SU-DHL-6 (cell line): ENCODE measurements around the gene FXYD4.
"Not testable (repeated sequence)": the region's sequence is repeated elsewhere in the genome, so short reads cannot be mapped to it uniquely, and the experiment has no call there.

Experiments
- H2AFZ ChIP-seq: fragments of 200-600 bp; sonication (generic); 2 replicates; pipeline ENCODE4 v1.6.1; 2014; ENCODE audit warnings: low read depth, mild to moderate bottlenecking, moderate library complexity, mixed read lengths, antibody characterized with exemption, low read length; ENCODE audit not compliant: severe bottlenecking
- H3F3A ChIP-seq: fragments of 200-600 bp; shearing (Covaris generic); 2 replicates; pipeline ENCODE4 v1.6.0; 2016; ENCODE audit warnings: antibody characterized with exemption, mild to moderate bottlenecking; ENCODE audit not compliant: insufficient read depth
- H3K27ac ChIP-seq: fragments of 200-600 bp; sonication (generic); 2 replicates; pipeline ENCODE4 v1.5.1; 2016; ENCODE audit warnings: low read depth, mild to moderate bottlenecking, low read length, moderate library complexity, mixed read lengths
- H3K27me3 ChIP-seq: fragments of 200-600 bp; sonication (generic), shearing (Covaris generic); 2 replicates; pipeline ENCODE4 v1.6.0; 2014; ENCODE audit warnings: mild to moderate bottlenecking, low read length
- H3K36me3 ChIP-seq: fragments of 200-600 bp; sonication (generic); 2 replicates; pipeline ENCODE4 v1.6.1; 2014; ENCODE audit warnings: mild to moderate bottlenecking, low read length, mixed read lengths
- H3K4me2 ChIP-seq: fragments of 300-600, 200-600 bp; shearing (Covaris generic), sonication (generic); 2 replicates; pipeline ENCODE4 v1.6.0; 2014; ENCODE audit warnings: low read length, low read depth, mild to moderate bottlenecking; ENCODE audit not compliant: poor library complexity, severe bottlenecking
- H3K4me3 ChIP-seq: fragments of 200-600 bp; sonication (generic); 2 replicates; pipeline ENCODE4 v1.5.1; 2014; ENCODE audit warnings: antibody characterized with exemption, low read length, mild to moderate bottlenecking, mixed read lengths; ENCODE audit not compliant: insufficient read depth, poor library complexity, severe bottlenecking
- H3K79me2 ChIP-seq: fragments of 200-600 bp; sonication (generic); 2 replicates; pipeline ENCODE4 v1.6.1; 2014; ENCODE audit warnings: mild to moderate bottlenecking, low read length, moderate library complexity; ENCODE audit not compliant: insufficient read depth
- H3K9ac ChIP-seq: fragments of 200-600 bp; sonication (generic); 2 replicates; pipeline ENCODE4 v1.7.0; 2014; ENCODE audit warnings: mild to moderate bottlenecking, low read length
- H3K9me2 ChIP-seq: fragments of 200-600 bp; sonication (generic); replicated peaks from 2 replicates; pipeline ENCODE4 v1.6.1; 2014; ENCODE audit warnings: low read length; ENCODE audit not compliant: insufficient read depth
- H3K9me3 ChIP-seq: fragments of 200-600 bp; sonication (generic); 2 replicates; pipeline ENCODE4 v1.6.1; 2014; ENCODE audit warnings: low read length, mixed read lengths; ENCODE audit not compliant: insufficient read depth
- H4K20me1 ChIP-seq: fragments of 200-600 bp; sonication (generic); 2 replicates; pipeline ENCODE4 v1.6.1; 2014; ENCODE audit warnings: low read depth, mild to moderate bottlenecking, antibody characterized with exemption, low read length, moderate library complexity, mixed read lengths
- CTCF ChIP-seq: fragments of 200-600 bp; sonication (generic); IDR thresholded peaks from one replicate; pipeline ENCODE4 v1.5.1; 2017; ENCODE audit warnings: antibody characterized with exemption, mild to moderate bottlenecking, low read length, moderate library complexity; ENCODE audit not compliant: insufficient read depth, poor library complexity, severe bottlenecking
- EZH2phosphoT487 ChIP-seq: fragments of 200-600 bp; sonication (generic), shearing (Covaris generic); conservative IDR thresholded peaks from 2 replicates; pipeline ENCODE4 v1.6.1; 2018; ENCODE audit warnings: mild to moderate bottlenecking, antibody characterized with exemption, low read length, moderate library complexity, mixed read lengths

FXYD4 gene

GRCh38 chr10:43323245-43323644 is 48.2 kb upstream of the FXYD4 start:
- H3K27ac ChIP-seq: no peak overlapping the region
- H3K4me3 ChIP-seq: no peak overlapping the region
- H3K9me2 ChIP-seq: no peaks in the 10 kb centered on the region

GRCh38 chr10:43324876-43325275 is 46.6 kb upstream of the FXYD4 start:
- no peak overlapping the region for H2AFZ ChIP-seq
- no peak overlapping the region for H3K4me3 ChIP-seq
- no peak for TF ChIP-seq EZH2phosphoT487
- TF ChIP-seq CTCF: no peak
- no peaks in the 10 kb centered on the region for H3F3A ChIP-seq
- H4K20me1 ChIP-seq: no peaks in the 10 kb centered on the region
- no peak overlapping the region for H3K27ac ChIP-seq
- H3K9me3 ChIP-seq: no peaks in the 10 kb centered on the region
- no peak overlapping the region for H3K9ac ChIP-seq
- no peaks in the 10 kb centered on the region for H3K36me3 ChIP-seq
- no peaks in the 10 kb centered on the region for H3K79me2 ChIP-seq
- H3K9me2 ChIP-seq: no peaks in the 10 kb centered on the region
- H3K4me2 ChIP-seq: no peak overlapping the region
- no peaks in the 10 kb centered on the region for H3K27me3 ChIP-seq

More at GRCh38 chr10:43323245-43323644, 48.2 kb upstream of the FXYD4 start:
- no peaks in the 10 kb centered on the region for H3K27me3 ChIP-seq
- no peaks in the 10 kb centered on the region for H3K9me3 ChIP-seq
- H3K79me2 ChIP-seq: no peaks in the 10 kb centered on the region
- H2AFZ ChIP-seq: no peak overlapping the region
- TF ChIP-seq EZH2phosphoT487: no peak
- TF ChIP-seq CTCF: no peak
- H3K36me3 ChIP-seq: no peaks in the 10 kb centered on the region
- no peaks in the 10 kb centered on the region for H3F3A ChIP-seq
- H3K4me2 ChIP-seq: no peak overlapping the region
- no peaks in the 10 kb centered on the region for H4K20me1 ChIP-seq
- H3K9ac ChIP-seq: no peak overlapping the region

- no peak overlapping the region for H3K4me3 ChIP-seq
- H3K9me2 ChIP-seq: no peaks in the 10 kb centered on the region
- H3K27me3 ChIP-seq: no peaks in the 10 kb centered on the region
- H3K4me2 ChIP-seq: no peak overlapping the region
- no peak for TF ChIP-seq EZH2phosphoT487
- H3K36me3 ChIP-seq: no peaks in the 10 kb centered on the region
- H3K9ac ChIP-seq: no peak overlapping the region
- no peak overlapping the region for H3K27ac ChIP-seq
- no peaks in the 10 kb centered on the region for H4K20me1 ChIP-seq
- H3K79me2 ChIP-seq: no peaks in the 10 kb centered on the region
- no peaks in the 10 kb centered on the region for H3K9me3 ChIP-seq
- H2AFZ ChIP-seq: no peak overlapping the region
- H3F3A ChIP-seq: no peaks in the 10 kb centered on the region
Measured at GRCh38 chr10:43327171-43327570, 44.3 kb upstream of the FXYD4 start.

DNA sequence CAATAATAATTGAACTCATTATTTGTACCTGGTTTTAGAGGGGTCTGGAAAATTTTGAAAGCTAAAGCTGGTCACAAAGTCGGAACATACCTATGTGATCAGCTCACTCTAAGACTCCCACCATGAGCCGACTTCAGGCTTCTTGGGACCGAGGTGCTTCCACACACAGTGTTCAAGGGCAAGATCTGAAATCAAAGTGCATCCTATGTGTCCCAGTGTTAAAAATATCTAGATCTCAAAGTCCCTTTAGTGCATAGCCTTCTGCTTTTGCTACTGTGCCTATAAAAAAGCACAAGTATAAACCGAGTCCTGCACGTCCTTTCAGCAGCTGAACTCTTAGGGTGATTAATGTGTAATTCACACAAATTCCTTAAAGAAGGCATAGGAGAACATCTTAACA is 43.5 kb upstream of the FXYD4 start:
- H3K27ac ChIP-seq: no peak overlapping the region
- no peaks in the 10 kb centered on the region for H3K27me3 ChIP-seq
- TF ChIP-seq EZH2phosphoT487: no peak
- H3K4me3 ChIP-seq: no peak overlapping the region
- no peaks in the 10 kb centered on the region for H3K79me2 ChIP-seq
- no peak overlapping the region for H2AFZ ChIP-seq
- no peaks in the 10 kb centered on the region for H4K20me1 ChIP-seq
- no peaks in the 10 kb centered on the region for H3F3A ChIP-seq
- H3K9me3 ChIP-seq: no peaks in the 10 kb centered on the region
- H3K36me3 ChIP-seq: no peaks in the 10 kb centered on the region
- H3K9ac ChIP-seq: no peak overlapping the region
- no peaks in the 10 kb centered on the region for H3K9me2 ChIP-seq
- H3K4me2 ChIP-seq: no peak overlapping the region

GRCh38 chr10:43328810-43329209 is 42.6 kb upstream of the FXYD4 start:
- not testable (repeated sequence) for H3K9me2 ChIP-seq, H3F3A ChIP-seq, H3K79me2 ChIP-seq, H3K27me3 ChIP-seq, H3K4me2 ChIP-seq, H3K27ac ChIP-seq, H3K4me3 ChIP-seq, H3K9me3 ChIP-seq, H3K9ac ChIP-seq, H3K36me3 ChIP-seq, H4K20me1 ChIP-seq, H2AFZ ChIP-seq

- H4K20me1 ChIP-seq, H3K9me2 ChIP-seq, H3K9me3 ChIP-seq, H3K9ac ChIP-seq, H3K79me2 ChIP-seq, H3K36me3 ChIP-seq, H3F3A ChIP-seq, H3K27ac ChIP-seq, H2AFZ ChIP-seq, H3K27me3 ChIP-seq, H3K4me3 ChIP-seq, H3K4me2 ChIP-seq: not testable (repeated sequence)
Measured at GRCh38 chr10:43329246-43329885, 42.1 kb upstream of the FXYD4 start.
